HCT116 (cell line): ENCODE measurements around the gene FRAT2. TPM values are rescaled to one million over a fixed set of nuclear protein-coding genes. Genes with fewer than 3 reads are reported as not detected.

Experiments used
- ATAC-seq: fragments of 200-7000 bp; cut with Tn5 transposase; 2 replicates; pipeline ENCODE4 v1.9.1; 2020; ENCODE audit warnings: mild to moderate bottlenecking, moderate library complexity
- BruUV-seq: library from RNA; stranded (reverse); fragments of 400-500 nt; replicated peaks from 2 replicates; lab custom pipeline; 2021; lab: Mats Ljungman, UMichigan
- CTCF ChIA-PET: fragments of 300-600 bp; sonication (Branson Sonifier 250); formaldehyde crosslinking; loops from one replicate; lab custom pipeline; 2021; ENCODE audit warnings: antibody characterized with exemption; lab: Charles Lee
- POLR2A ChIA-PET: fragments of 300-600, 350-600 bp; sonication (Branson Sonifier 250); formaldehyde crosslinking; loops from one replicate; lab custom pipeline; 2021; ENCODE audit warnings: antibody characterized with exemption; lab: Charles Lee
- RAD21 ChIA-PET, 2 experiments: fragments of 300-600 bp; sonication (Branson Sonifier 250); formaldehyde crosslinking; loops; one replicate each; lab custom pipeline; 2023; ENCODE audit warnings: low total read pairs in 2 of 2; ENCODE audit not compliant: uncharacterized antibody in 2 of 2, unreplicated experiment in 2 of 2, low non-redundant PET in 1 of 2; lab: Charles Lee
- DNase-seq: peaks from one replicate; pipeline ENCODE4 v3.0.0-alpha.2; 2010; ENCODE audit warnings: low read depth, low spot score
- H2AFZ ChIP-seq: fragments of 200-600 bp; shearing (Covaris generic), sonication (generic); 2 replicates; pipeline ENCODE4 v1.6.1; 2017; ENCODE audit warnings: low read depth, mixed run types, mixed read lengths, antibody characterized with exemption, low read length; ENCODE audit not compliant: poor library complexity, severe bottlenecking
- H3K27ac ChIP-seq: 2 replicates; pipeline ENCODE4 v1.5.1; 2012; ENCODE audit warnings: low read depth, low read length
- H3K27me3 ChIP-seq: fragments of 200-600 bp; sonication (generic); 2 replicates; pipeline ENCODE4 v1.6.1; 2016; ENCODE audit warnings: mixed run types, low read length, mixed read lengths; ENCODE audit not compliant: insufficient read depth
- H3K36me3 ChIP-seq, 2 experiments: fragments of 200-500 bp in 1 of 2; fragments of 200-600 bp in 1 of 2; sonication (Bioruptor generic) in 1 of 2; sonication (generic) in 1 of 2; 2 replicates each; pipeline versions ENCODE4 v1.5.1 to v1.6.1; 2014 to 2016; ENCODE audit warnings: low read length in 2 of 2, inconsistent platforms in 1 of 2, mixed read lengths in 1 of 2, mixed run types in 1 of 2; ENCODE audit not compliant: insufficient read depth in 2 of 2, control insufficient read depth in 1 of 2
- H3K4me1 ChIP-seq, 2 experiments: fragments of 200-600 bp in 1 of 2; sonication (generic) in 1 of 2; 2 replicates each; pipeline versions ENCODE4 v1.5.1 to v1.6.1; 2012 to 2017; ENCODE audit warnings: low read length in 2 of 2, inconsistent platforms in 1 of 2, mild to moderate bottlenecking in 1 of 2, mixed read lengths in 1 of 2, mixed run types in 1 of 2, moderate library complexity in 1 of 2; ENCODE audit not compliant: insufficient read depth in 2 of 2, control insufficient read depth in 1 of 2
- H3K4me2 ChIP-seq: fragments of 200-600 bp; sonication (generic); 2 replicates; pipeline ENCODE4 v1.6.1; 2017; ENCODE audit warnings: mixed run types, low read length, mixed read lengths
- H3K4me3 ChIP-seq, 2 experiments: fragments of 200-600 bp in 1 of 2; sonication (generic) in 1 of 2; replicated peaks in 1 of 2; 2 replicates each; pipeline ENCODE4 v1.5.1; 2011 to 2016; ENCODE audit warnings: low read length in 2 of 2, control low read depth in 1 of 2, low read depth in 1 of 2, mild to moderate bottlenecking in 1 of 2, mixed read lengths in 1 of 2, mixed run types in 1 of 2
- H3K79me2 ChIP-seq: fragments of 200-600 bp; sonication (generic); 2 replicates; pipeline ENCODE4 v1.6.1; 2017; ENCODE audit warnings: mild to moderate bottlenecking, mixed run types, low read length, moderate library complexity, mixed read lengths; ENCODE audit not compliant: insufficient read depth
- H3K9ac ChIP-seq: fragments of 200-600 bp; sonication (generic); 2 replicates; pipeline ENCODE4 v1.6.1; 2016; ENCODE audit warnings: low read length, mixed read lengths
- H3K9me2 ChIP-seq: fragments of 200-600 bp; sonication (generic), shearing (Covaris generic); 2 replicates; pipeline ENCODE4 v1.6.1; 2017; ENCODE audit warnings: mixed run types, mild to moderate bottlenecking, moderate library complexity; ENCODE audit not compliant: insufficient read depth
- H3K9me3 ChIP-seq, 2 experiments: fragments of 200-500 bp in 1 of 2; fragments of 200-600 bp in 1 of 2; sonication (Bioruptor generic) in 1 of 2; sonication (generic) in 1 of 2; 2 replicates each; pipeline ENCODE4 v1.6.1; 2014 to 2017; ENCODE audit warnings: low read length in 2 of 2, mixed read lengths in 2 of 2, inconsistent platforms in 1 of 2, low read depth in 1 of 2, mild to moderate bottlenecking in 1 of 2, mixed run types in 1 of 2, moderate library complexity in 1 of 2; ENCODE audit not compliant: control insufficient read depth in 1 of 2, insufficient read depth in 1 of 2
- H4K20me1 ChIP-seq: fragments of 200-600 bp; sonication (generic), shearing (Covaris generic); 2 replicates; pipeline ENCODE4 v1.6.1; 2017; ENCODE audit warnings: mixed run types, mild to moderate bottlenecking, moderate library complexity; ENCODE audit not compliant: insufficient read depth
- ATF3 ChIP-seq: IDR thresholded peaks from 2 replicates; pipeline ENCODE4 v1.6.1; 2012
- CBX3 ChIP-seq: IDR thresholded peaks from 2 replicates; pipeline ENCODE4 v1.6.1; 2012; ENCODE audit warnings: low read depth
- CEBPB ChIP-seq: IDR thresholded peaks from 2 replicates; pipeline ENCODE4 v1.6.1; 2012; ENCODE audit warnings: low read depth
- EGR1 ChIP-seq: IDR thresholded peaks from 2 replicates; pipeline ENCODE4 v1.6.1; 2012; ENCODE audit warnings: low read depth
- ELF1 ChIP-seq: IDR thresholded peaks from 2 replicates; pipeline ENCODE4 v1.6.1; 2012; ENCODE audit warnings: low read depth, borderline replicate concordance
- EZH2 ChIP-seq: fragments of 200-600 bp; sonication (generic); IDR thresholded peaks from 2 replicates; pipeline ENCODE4 v1.6.1; 2017; ENCODE audit warnings: antibody characterized with exemption, mixed run types
- EZH2phosphoT487 ChIP-seq: fragments of 200-600 bp; IDR thresholded peaks from 2 replicates; pipeline ENCODE4 v1.6.1; 2018; ENCODE audit warnings: antibody characterized with exemption, borderline replicate concordance
- MAX ChIP-seq: IDR thresholded peaks from 2 replicates; pipeline ENCODE4 v1.6.1; 2012
- POLR2AphosphoS5 ChIP-seq: IDR thresholded peaks from 2 replicates; pipeline ENCODE4 v1.6.1; 2011; ENCODE audit warnings: mild to moderate bottlenecking, low read depth, low read length, moderate library complexity
- RAD21 ChIP-seq: IDR thresholded peaks from 2 replicates; pipeline ENCODE4 v1.6.1; 2012; ENCODE audit warnings: low read depth, mild to moderate bottlenecking
- REST ChIP-seq: IDR thresholded peaks from 2 replicates; pipeline ENCODE4 v1.6.1; 2012; ENCODE audit warnings: low read depth
- SIN3A ChIP-seq: IDR thresholded peaks from 2 replicates; pipeline ENCODE4 v1.6.1; 2012; ENCODE audit warnings: low read depth
- SRF ChIP-seq: IDR thresholded peaks from 2 replicates; pipeline ENCODE4 v1.6.1; 2012; ENCODE audit warnings: low read depth
- TCF7L2 ChIP-seq: IDR thresholded peaks from 2 replicates; pipeline ENCODE4 v1.7.0; 2011; ENCODE audit warnings: borderline replicate concordance, inconsistent platforms; ENCODE audit not compliant: insufficient read depth, insufficient read length; ENCODE audit errors: extremely low read depth
- YY1 ChIP-seq: IDR thresholded peaks from 2 replicates; pipeline ENCODE4 v1.6.1; 2011; ENCODE audit warnings: low read length, low read depth, moderate library complexity, mild to moderate bottlenecking; ENCODE audit not compliant: insufficient replicate concordance; ENCODE audit errors: extremely low read depth
- ZBTB33 ChIP-seq: IDR thresholded peaks from 2 replicates; pipeline ENCODE4 v1.6.1; 2011; ENCODE audit warnings: mild to moderate bottlenecking, low read length, moderate library complexity; ENCODE audit not compliant: insufficient replicate concordance; ENCODE audit errors: extremely low read depth
- ZFX ChIP-seq: fragments of 450-650 bp; IDR thresholded peaks from 2 replicates; pipeline ENCODE4 v1.6.1; 2017
- intact Hi-C: fragments of 100-400 bp; cut with micrococcal nuclease; formaldehyde crosslinking; loops from 2 replicates; pipeline ENCODE4 v1.10.0; 2022
- total RNA-seq: library from RNA; stranded (reverse); gene quantifications from one replicate; pipeline ENCODE4 v1.2.1, GENCODE V29; 2021; ENCODE audit not compliant: unreplicated experiment

Gene FRAT2
- total RNA-seq, 1 experiment from 2014 or later = 10.7 TPM

- Histone ChIP-seq H3K27me3 (no peaks in the 10 kb centered on the region), H3K9me2 (no peaks in the 10 kb centered on the region), H3K9ac (no peak overlapping the region), H3K4me2 (no peak overlapping the region), H3K4me3 (no peak overlapping the region), H3K27ac (no peak overlapping the region), H4K20me1 (no peaks in the 10 kb centered on the region), H3K36me3 (peaks cover 13 to 43% of the 10 kb centered on the region in 2 experiments), H3K9me3 (no peaks in the 10 kb centered on the region), H2AFZ (no peak overlapping the region), H3K4me1 (no peaks in the 10 kb centered on the region), H3K79me2 (0 out of 2 replicates have a peak, but pooled peaks cover 4% of the 10 kb centered on the region)
- ChIA-PET POLR2A (no interaction called here), CTCF (no interaction called here), RAD21 (no interaction called here)
- BruUV-seq = no TSS peak
- intact Hi-C loops = no loop called here
- TF ChIP-seq TCF7L2 = no peak
- no peak for TF ChIP-seq EZH2phosphoT487
- no peak for DNase-seq
- ATAC-seq = no peak
Observed at GRCh38 chr10:97381626-97382025, 47.1 kb upstream of the FRAT2 start.

DNA sequence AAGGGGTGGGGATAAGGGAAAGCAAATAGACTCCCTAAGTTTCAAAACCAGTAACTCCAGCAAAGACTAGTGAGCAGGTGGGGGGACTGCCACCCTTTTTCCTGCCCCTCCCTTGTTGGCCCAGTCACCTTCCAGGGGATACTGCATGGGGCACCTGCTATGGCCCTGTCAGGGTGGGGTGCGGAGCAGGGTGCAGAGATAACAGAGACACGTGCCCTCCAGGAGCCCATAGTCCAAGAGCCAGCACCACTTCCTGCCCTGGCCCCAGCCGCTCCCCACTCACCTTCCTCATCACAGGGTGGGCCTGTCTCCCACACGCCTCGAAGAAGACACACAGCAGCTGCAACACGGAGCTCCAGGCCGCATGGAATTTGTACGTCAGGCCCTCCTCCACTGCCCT, 46.0 kb upstream of the FRAT2 start:
- H3K36me3 ChIP-seq = peaks cover 16 to 38% of the 10 kb centered on the region in 2 experiments
- no peaks in the 10 kb centered on the region for H3K27me3 ChIP-seq
- DNase-seq (no peak), ATAC-seq (no peak)
- ChIA-PET RAD21 (no interaction called here), CTCF (no interaction called here), POLR2A (no interaction called here)
- no peaks in the 10 kb centered on the region for H3K4me1 ChIP-seq
- BruUV-seq = no TSS peak
- H4K20me1 ChIP-seq = no peaks in the 10 kb centered on the region
- 0 out of 2 replicates have a peak, but pooled peaks cover 4% of the 10 kb centered on the region for H3K79me2 ChIP-seq
- H3K9me3 ChIP-seq = no peaks in the 10 kb centered on the region
- no peaks in the 10 kb centered on the region for H3K9me2 ChIP-seq
- no peak overlapping the region for H3K4me3 ChIP-seq
- no peak overlapping the region for H3K4me2 ChIP-seq
- no peak overlapping the region for H3K27ac ChIP-seq
- H3K9ac ChIP-seq = no peak overlapping the region
- no peak overlapping the region for H2AFZ ChIP-seq
- intact Hi-C loops = no loop called here
- TF ChIP-seq ELF1 (no peak), EZH2 (no peak), ATF3 (no peak), POLR2AphosphoS5 (no peak), ZBTB33 (no peak), EGR1 (no peak), ZFX (no peak), YY1 (no peak), SIN3A (no peak), CEBPB (no peak), RAD21 (no peak), MAX (no peak), REST (no peak), CBX3 (no peak), SRF (no peak)
